SK-N-SH (cell line): Measurements from ENCODE around the gene BCL6. TPM values are rescaled to one million over a fixed set of nuclear protein-coding genes. Genes with fewer than 3 reads are reported as not detected.

Source experiments
- CTCF ChIA-PET: fragments of 300-600, 350-600 bp; formaldehyde crosslinking; extraction: SDS; loops from one replicate; lab custom pipeline; 2021; lab: Yijun Ruan, JAX
- POLR2A ChIA-PET: fragments of 350-600 bp; sonication (Branson Sonifier 250); formaldehyde crosslinking; extraction: SDS; loops from one replicate; lab custom pipeline; 2020; ENCODE audit warnings: antibody characterized with exemption, inconsistent platforms; lab: Yijun Ruan, JAX
- DNase-seq: peaks from one replicate; pipeline ENCODE4 v3.0.0; 2012
- H2AFZ ChIP-seq: fragments of 200-600 bp; sonication (generic); 2 replicates; pipeline ENCODE4 v1.8.1; 2016; ENCODE audit warnings: antibody characterized with exemption, mild to moderate bottlenecking, low read depth
- H3F3A ChIP-seq: fragments of 200-600 bp; sonication (generic); replicated peaks from 2 replicates; pipeline ENCODE3; 2016; ENCODE audit warnings: antibody characterized with exemption, mild to moderate bottlenecking; ENCODE audit not compliant: insufficient read depth
- H3K27ac ChIP-seq, 2 experiments: fragments of 200-500 bp in 1 of 2; fragments of 200-600 bp in 1 of 2; sonication (Bioruptor generic) in 1 of 2; sonication (generic), shearing (Covaris generic) in 1 of 2; 2 replicates each; pipeline versions ENCODE4 v1.5.1 to v1.6.1; 2014 to 2016; ENCODE audit warnings: low read depth in 2 of 2, inconsistent platforms in 1 of 2, low read length in 1 of 2, mild to moderate bottlenecking in 1 of 2, mixed read lengths in 1 of 2
- H3K27me3 ChIP-seq: fragments of 200-600 bp; sonication (generic), shearing (Covaris generic); 2 replicates; pipeline ENCODE4 v1.6.1; 2016; ENCODE audit warnings: mixed run types; ENCODE audit not compliant: insufficient read depth
- H3K36me3 ChIP-seq, 2 experiments: fragments of 200-500 bp in 1 of 2; fragments of 200-600 bp in 1 of 2; sonication (Bioruptor generic) in 1 of 2; sonication (generic) in 1 of 2; replicated peaks in 1 of 2; 2 replicates each; pipeline versions ENCODE3 to v1.5.1; 2014 to 2016; ENCODE audit warnings: low read length in 1 of 2, mild to moderate bottlenecking in 1 of 2; ENCODE audit not compliant: insufficient read depth in 2 of 2, control insufficient read depth in 1 of 2
- H3K4me1 ChIP-seq, 2 experiments: fragments of 200-500 bp in 1 of 2; fragments of 200-600 bp in 1 of 2; sonication (Bioruptor generic) in 1 of 2; sonication (generic), shearing (Covaris generic) in 1 of 2; 2 replicates each; pipeline versions ENCODE4 v1.5.1 to v1.6.1; 2014 to 2016; ENCODE audit warnings: low read depth in 1 of 2, low read length in 1 of 2, mixed run types in 1 of 2; ENCODE audit not compliant: insufficient read depth in 2 of 2, control insufficient read depth in 1 of 2
- H3K4me2 ChIP-seq: fragments of 200-600 bp; sonication (generic), shearing (Covaris generic); 2 replicates; pipeline ENCODE4 v1.6.1; 2017; ENCODE audit warnings: mixed run types
- H3K4me3 ChIP-seq, 2 experiments: fragments of 200-500 bp in 1 of 2; fragments of 200-600 bp in 1 of 2; sonication (Bioruptor generic) in 1 of 2; sonication (generic), shearing (Covaris generic) in 1 of 2; 2 replicates each; pipeline versions ENCODE4 v1.5.1 to v1.8.1; 2014 to 2016; ENCODE audit warnings: low read depth in 2 of 2, inconsistent platforms in 1 of 2, low read length in 1 of 2, mild to moderate bottlenecking in 1 of 2, mixed read lengths in 1 of 2, moderate library complexity in 1 of 2
- H3K79me2 ChIP-seq: fragments of 200-600 bp; sonication (generic); 2 replicates; pipeline ENCODE4 v1.8.1; 2017; ENCODE audit warnings: mild to moderate bottlenecking; ENCODE audit not compliant: insufficient read depth
- H3K9ac ChIP-seq: fragments of 200-600 bp; sonication (generic); 2 replicates; pipeline ENCODE4 v1.6.1; 2017; ENCODE audit warnings: mixed run types
- H3K9me2 ChIP-seq: fragments of 200-600 bp; sonication (generic); 2 replicates; pipeline ENCODE4 v1.6.1; 2017; ENCODE audit warnings: mixed run types
- H3K9me3 ChIP-seq: fragments of 200-600 bp; sonication (generic); 2 replicates; pipeline ENCODE4 v1.6.1; 2017; ENCODE audit warnings: mixed run types, mild to moderate bottlenecking, moderate library complexity
- H4K20me1 ChIP-seq: fragments of 200-600 bp; sonication (generic); 2 replicates; pipeline ENCODE4 v1.6.1; 2017; ENCODE audit warnings: mild to moderate bottlenecking, mixed run types; ENCODE audit not compliant: insufficient read depth
- CHD2 ChIP-seq: fragments of 150-350 bp; IDR thresholded peaks from 2 replicates; pipeline ENCODE4 v1.6.1; 2018; ENCODE audit warnings: low read length; ENCODE audit not compliant: partially characterized antibody
- ELF1 ChIP-seq: IDR thresholded peaks from 2 replicates; pipeline ENCODE4 v1.4.0; 2012
- EP300 ChIP-seq, 2 experiments: IDR thresholded peaks; 2 replicates each; pipeline versions ENCODE4 v1.4.0 to v1.6.1; 2012; ENCODE audit warnings: borderline replicate concordance in 1 of 2, low read depth in 1 of 2, low read length in 1 of 2
- FOXJ3 ChIP-seq: sonication (generic); formaldehyde crosslinking; IDR thresholded peaks from 2 replicates; pipeline ENCODE4 v1.5.1; 2020; ENCODE audit warnings: mild to moderate bottlenecking, missing genetic modification reagents
- FOXM1 ChIP-seq: IDR thresholded peaks from 2 replicates; pipeline ENCODE4 v1.4.0; 2012; ENCODE audit warnings: low read depth, mild to moderate bottlenecking
- GATA2 ChIP-seq: sonication (generic); formaldehyde crosslinking; IDR thresholded peaks from 2 replicates; pipeline ENCODE4 v1.5.0; 2020; ENCODE audit warnings: mild to moderate bottlenecking, missing genetic modification reagents
- JUND ChIP-seq: IDR thresholded peaks from 2 replicates; pipeline ENCODE4 v1.4.0; 2012
- MAX ChIP-seq: IDR thresholded peaks from 2 replicates; pipeline ENCODE4 v1.4.0; 2012; ENCODE audit warnings: low read depth
- MXI1 ChIP-seq: IDR thresholded peaks from 2 replicates; pipeline ENCODE4 v1.6.1; 2012; ENCODE audit warnings: mild to moderate bottlenecking, low read depth, low read length, improper control_type of control experiment
- PBX3 ChIP-seq: IDR thresholded peaks from 2 replicates; pipeline ENCODE4; 2012
- POLR2AphosphoS5 ChIP-seq: IDR thresholded peaks from 2 replicates; pipeline ENCODE4 v1.6.1; 2012; ENCODE audit warnings: low read depth, low read length
- RCOR1 ChIP-seq: fragments of 150-350 bp; IDR thresholded peaks from 2 replicates; pipeline ENCODE4 v1.6.1; 2017; ENCODE audit warnings: antibody characterized with exemption, low read length
- RFX5 ChIP-seq: IDR thresholded peaks from 2 replicates; pipeline ENCODE4 v1.6.1; 2012; ENCODE audit warnings: mild to moderate bottlenecking, improper control_type of control experiment, low read length
- TAF1 ChIP-seq: IDR thresholded peaks from 2 replicates; pipeline ENCODE4 v1.6.1; 2012; ENCODE audit warnings: low read depth, mild to moderate bottlenecking, low read length, moderate library complexity, borderline replicate concordance
- USF1 ChIP-seq: IDR thresholded peaks from 2 replicates; pipeline ENCODE4 v1.4.0; 2012; ENCODE audit warnings: low read depth, borderline replicate concordance
- USF2 ChIP-seq: fragments of 150-350 bp; IDR thresholded peaks from 2 replicates; pipeline ENCODE4 v1.6.1; 2017; ENCODE audit warnings: antibody characterized with exemption, low read length, low read depth, borderline replicate concordance
- YY1 ChIP-seq: IDR thresholded peaks from 2 replicates; pipeline ENCODE4 v1.4.0; 2012; ENCODE audit warnings: low read depth, mild to moderate bottlenecking
- WGBS: methylation state at CpG from one replicate; pipeline ENCODE4 v1.1.6; 2017; ENCODE audit warnings: low lambda C conversion rate; 5-methylcytosine and 5-hydroxymethylcytosine counted together
- polyA plus RNA-seq, 3 experiments: library from polyadenylated mRNA; depleted of rRNA; stranded (reverse); fragments of >200 nt; gene quantifications; 2 replicates each; pipeline ENCODE4 v1.2.3, GENCODE V29; 2012

BCL6 gene
- polyA plus RNA-seq, 1 of the 3 experiments (the other 2 are of a cell fraction), result 13.8 TPM

GRCh38 chr3:187686621-187687273 is 58.5 kb downstream of the BCL6 start:
- no peaks in the 10 kb centered on the region for H3K79me2 ChIP-seq
- ChIA-PET POLR2A (no interaction called here), CTCF (interaction anchor here (1.2 to 4.7 kb wide), 3 partner anchors 7 to 71 kb away, joined by 3 to 27 read pairs (median 3); no protein-coding TSS in a partner anchor)
- H3F3A ChIP-seq, result peaks cover 4% of the 10 kb centered on the region
- no peak overlapping the region for H3K4me3 ChIP-seq
- H3K9ac ChIP-seq, result no peak overlapping the region
- no peaks in the 10 kb centered on the region for H3K4me1 ChIP-seq
- WGBS, result 18% methylated on average over 5 of the region's 5 CpGs
- no peak overlapping the region for H3K4me2 ChIP-seq
- peaks cover 24% of the 10 kb centered on the region; the same call in 1 of the 2 replicates for H3K27me3 ChIP-seq
- no peaks in the 10 kb centered on the region for H3K36me3 ChIP-seq
- DNase-seq, result no peak
- H2AFZ ChIP-seq, result no peak overlapping the region
- H3K9me2 ChIP-seq, result no peaks in the 10 kb centered on the region
- no peaks in the 10 kb centered on the region for H4K20me1 ChIP-seq
- H3K27ac ChIP-seq, result no peak overlapping the region
- peaks cover 7% of the 10 kb centered on the region; the same call in 1 of the 2 replicates for H3K9me3 ChIP-seq
- TF ChIP-seq RFX5 (no peak), MXI1 (no peak), CHD2 (no peak), YY1 (no peak), TAF1 (no peak), FOXM1 (no peak), EP300 (IDR thresholded peaks at IDR 0.05; ENCODE audit: borderline replicate concordance in 1 of 2, low read depth in 1 of 2, low read length in 1 of 2) (no peak)

- ChIA-PET POLR2A (no interaction called here), CTCF (no interaction called here)
- H3K27me3 ChIP-seq, result peaks cover 19% of the 10 kb centered on the region; the same call in 1 of the 2 replicates
- H3K4me1 ChIP-seq, result no peaks in the 10 kb centered on the region
- H3K9me3 ChIP-seq, result peaks cover 7% of the 10 kb centered on the region; the same call in 1 of the 2 replicates
- peaks cover 4% of the 10 kb centered on the region for H3F3A ChIP-seq
- H3K4me2 ChIP-seq, result no peak overlapping the region
- H3K9me2 ChIP-seq, result no peaks in the 10 kb centered on the region
- no peak overlapping the region for H3K4me3 ChIP-seq
- H3K79me2 ChIP-seq, result no peaks in the 10 kb centered on the region
- no peaks in the 10 kb centered on the region for H3K36me3 ChIP-seq
- no peak overlapping the region for H3K27ac ChIP-seq
- DNase-seq, result no peak
- no peak overlapping the region for H2AFZ ChIP-seq
- TF ChIP-seq USF1 (no peak), GATA2 (no peak)
- no peaks in the 10 kb centered on the region for H4K20me1 ChIP-seq
- H3K9ac ChIP-seq, result no peak overlapping the region
- WGBS, result 19% methylated on average over 7 of the region's 7 CpGs
Measured at GRCh38 chr3:187685948-187686347, 59.3 kb downstream of the BCL6 start.

GRCh38 chr3:187684880-187685279 is 60.4 kb downstream of the BCL6 start:
- peaks cover 4% of the 10 kb centered on the region for H3F3A ChIP-seq
- H3K79me2 ChIP-seq, result no peaks in the 10 kb centered on the region
- POLR2A ChIA-PET, result no interaction called here
- H3K9me3 ChIP-seq, result peaks cover 7% of the 10 kb centered on the region; the same call in 1 of the 2 replicates
- DNase-seq, result no peak
- TF ChIP-seq POLR2AphosphoS5, result no peak
- no peak for TF ChIP-seq USF2
- no peak for TF ChIP-seq MAX
- no peak for TF ChIP-seq RCOR1
- no peak for TF ChIP-seq ELF1
- no peak for TF ChIP-seq JUND
- no peak for TF ChIP-seq CHD2
- no peak for TF ChIP-seq FOXJ3 (CRISPR knock-in tag)
- no peak for TF ChIP-seq PBX3
- TF ChIP-seq, all 33 proteins: peak for 0
- CTCF ChIA-PET, result interaction anchor here (2.1 kb wide), 1 partner anchor 366 kb away, joined by 14 read pairs; no protein-coding TSS in a partner anchor
- Histone ChIP-seq H3K27ac (no peak overlapping the region), H3K4me1 (no peaks in the 10 kb centered on the region), H3K27me3 (peaks cover 25% of the 10 kb centered on the region; the same call in 1 of the 2 replicates), H3K36me3 (no peaks in the 10 kb centered on the region), H3K9ac (no peak overlapping the region), H4K20me1 (no peaks in the 10 kb centered on the region), H3K4me2 (no peak overlapping the region), H2AFZ (no peak overlapping the region), H3K4me3 (no peak overlapping the region), H3K9me2 (no peaks in the 10 kb centered on the region)
- WGBS, result 7% methylated on average over 2 of the region's 2 CpGs
